H1 (cell line): ENCODE data around the gene SLC17A8. TPM values are rescaled to one million over a fixed set of nuclear protein-coding genes. Genes with fewer than 3 reads are reported as not detected.

Experiments
- CTCF ChIA-PET: fragments of 300-600 bp; sonication (Branson Sonifier 250); formaldehyde crosslinking; loops from one replicate; lab custom pipeline; 2021; ENCODE audit not compliant: partially characterized antibody; lab: Charles Lee
- POLR2A ChIA-PET: fragments of 300-600 bp; sonication (Branson Sonifier 250); formaldehyde crosslinking; loops from one replicate; lab custom pipeline; 2021; ENCODE audit warnings: inconsistent platforms; ENCODE audit not compliant: partially characterized antibody; lab: Charles Lee
- DNase-seq, 2 experiments: peaks; one replicate each; pipeline versions ENCODE4 v3.0.0 to v3.0.0-alpha.2; 2010 to 2022; ENCODE audit warnings: low spot score in 2 of 2, low read depth in 1 of 2, mixed read lengths in 1 of 2
- FAIRE-seq: peaks from 2 replicates; lab custom pipeline; 2011; peaks lifted over from hg19 to GRCh38; lab: Jason Lieb, UNC
- H2AFZ ChIP-seq: 2 replicates; pipeline ENCODE4 v1.8.1; 2012; ENCODE audit warnings: low read length, inconsistent platforms
- H2AK5ac ChIP-seq: 2 replicates; pipeline ENCODE4 v1.6.1; 2013; ENCODE audit warnings: low read depth, low read length
- H2BK120ac ChIP-seq: replicated peaks from 2 replicates; pipeline ENCODE3; 2013; ENCODE audit warnings: low read depth, low read length, inconsistent platforms
- H2BK12ac ChIP-seq: 2 replicates; pipeline ENCODE4 v1.6.1; 2013; ENCODE audit warnings: low read depth, low read length
- H2BK15ac ChIP-seq: 2 replicates; pipeline ENCODE4 v1.6.1; 2013; ENCODE audit warnings: low read length
- H2BK20ac ChIP-seq: 2 replicates; pipeline ENCODE4 v1.6.1; 2013; ENCODE audit warnings: low read length
- H2BK5ac ChIP-seq: 2 replicates; pipeline ENCODE4 v1.6.1; 2013; ENCODE audit warnings: low read depth, low read length
- H3K14ac ChIP-seq: 2 replicates; pipeline ENCODE4 v1.6.1; 2013; ENCODE audit warnings: inconsistent platforms; ENCODE audit not compliant: insufficient read length
- H3K18ac ChIP-seq: 2 replicates; pipeline ENCODE4 v1.6.1; 2013; ENCODE audit warnings: low read length; ENCODE audit errors: extremely low read depth
- H3K23ac ChIP-seq: 2 replicates; pipeline ENCODE4 v1.6.1; 2013; ENCODE audit warnings: inconsistent platforms; ENCODE audit not compliant: insufficient read length
- H3K23me2 ChIP-seq: 2 replicates; pipeline ENCODE4 v1.6.1; 2013; ENCODE audit warnings: low read depth, low read length
- H3K27ac ChIP-seq: 2 replicates; pipeline ENCODE4 v1.6.1; 2011; ENCODE audit warnings: low read depth, low read length, inconsistent platforms
- H3K27me3 ChIP-seq, 4 experiments: replicated peaks in 1 of 4; 1 replicate in 1 of 4; 2 replicates in 3 of 4; pipeline versions ENCODE4 v1.6.1 to v1.8.1; 2011 to 2013; ENCODE audit warnings: low read length in 3 of 4, mild to moderate bottlenecking in 3 of 4, inconsistent platforms in 2 of 4, mixed read lengths in 2 of 4, moderate library complexity in 1 of 4; ENCODE audit not compliant: control insufficient read depth in 3 of 4, insufficient read depth in 3 of 4; ENCODE audit errors: extremely low read depth in 1 of 4
- H3K36me3 ChIP-seq, 4 experiments: 2 replicates each; pipeline versions ENCODE4 v1.6.1 to v1.8.1; 2011 to 2013; ENCODE audit warnings: mild to moderate bottlenecking in 4 of 4, low read length in 3 of 4, moderate library complexity in 2 of 4, control low read depth in 1 of 4, inconsistent platforms in 1 of 4; ENCODE audit not compliant: insufficient read depth in 4 of 4, control insufficient read depth in 2 of 4
- H3K4ac ChIP-seq: replicated peaks from 2 replicates; pipeline ENCODE3; 2013; ENCODE audit warnings: low read length, low read depth, mixed read lengths, inconsistent platforms; ENCODE audit not compliant: insufficient read length
- H3K4me1 ChIP-seq, 4 experiments: replicated peaks in 1 of 4; 1 replicate in 1 of 4; 2 replicates in 3 of 4; pipeline versions ENCODE4 v1.6.1 to v1.8.1; 2011 to 2013; ENCODE audit warnings: low read length in 3 of 4, inconsistent platforms in 2 of 4, mixed read lengths in 1 of 4; ENCODE audit not compliant: insufficient read depth in 4 of 4, control insufficient read depth in 3 of 4
- H3K4me2 ChIP-seq, 2 experiments: 2 replicates each; pipeline versions ENCODE4 v1.6.1 to v1.8.1; 2011 to 2013; ENCODE audit warnings: low read depth in 2 of 2, low read length in 2 of 2, control low read depth in 1 of 2, inconsistent platforms in 1 of 2, mild to moderate bottlenecking in 1 of 2; ENCODE audit not compliant: insufficient read depth in 1 of 2
- H3K4me3 ChIP-seq, 4 experiments: fragments of 200-600, 300-600 bp in 1 of 4; sonication (generic), shearing (Covaris generic), sonication (Bioruptor Twin) in 1 of 4; 2 replicates each; pipeline versions ENCODE4 v1.5.1 to v1.8.1; 2011 to 2016; ENCODE audit warnings: low read length in 4 of 4, low read depth in 3 of 4, control low read depth in 2 of 4, inconsistent platforms in 2 of 4, mild to moderate bottlenecking in 2 of 4, mixed read lengths in 1 of 4, moderate library complexity in 1 of 4; ENCODE audit not compliant: insufficient read depth in 2 of 4; ENCODE audit errors: extremely low read depth in 1 of 4
- H3K56ac ChIP-seq: replicated peaks from 2 replicates; pipeline ENCODE3; 2013; ENCODE audit warnings: low read depth, mild to moderate bottlenecking, mixed read lengths, low read length, inconsistent platforms; ENCODE audit not compliant: insufficient read length
- H3K79me1 ChIP-seq: 2 replicates; pipeline ENCODE4 v1.6.1; 2013; ENCODE audit warnings: low read depth, low read length, control low read depth
- H3K79me2 ChIP-seq, 2 experiments: 2 replicates each; pipeline versions ENCODE4 v1.6.1 to v1.8.1; 2012 to 2013; ENCODE audit warnings: low read length in 2 of 2, mild to moderate bottlenecking in 2 of 2, inconsistent platforms in 1 of 2; ENCODE audit not compliant: insufficient read depth in 2 of 2, control insufficient read depth in 1 of 2
- H3K9ac ChIP-seq, 4 experiments: replicated peaks in 1 of 4; 1 replicate in 1 of 4; 2 replicates in 3 of 4; pipeline versions ENCODE4 v1.6.1 to v1.8.1; 2011 to 2013; ENCODE audit warnings: low read depth in 3 of 4, low read length in 3 of 4, control low read depth in 2 of 4, mild to moderate bottlenecking in 2 of 4, moderate library complexity in 2 of 4, inconsistent platforms in 1 of 4; ENCODE audit errors: extremely low read depth in 1 of 4
- H3K9me3 ChIP-seq, 2 experiments: 2 replicates each; pipeline versions ENCODE4 v1.6.1 to v1.8.1; 2012 to 2013; ENCODE audit warnings: mild to moderate bottlenecking in 2 of 2, moderate library complexity in 2 of 2, control low read depth in 1 of 2, inconsistent platforms in 1 of 2, low read depth in 1 of 2, low read length in 1 of 2, mixed read lengths in 1 of 2; ENCODE audit not compliant: insufficient read depth in 2 of 2
- H4K20me1 ChIP-seq, 2 experiments: replicated peaks in 1 of 2; 2 replicates each; pipeline versions ENCODE3 to v1.8.1; 2011 to 2013; ENCODE audit warnings: inconsistent platforms in 2 of 2, low read length in 2 of 2, mild to moderate bottlenecking in 1 of 2; ENCODE audit not compliant: insufficient read depth in 2 of 2, control insufficient read depth in 1 of 2
- H4K5ac ChIP-seq: 2 replicates; pipeline ENCODE4 v1.6.1; 2013; ENCODE audit warnings: low read length, low read depth, mixed read lengths, inconsistent platforms; ENCODE audit not compliant: insufficient read length
- H4K8ac ChIP-seq: 2 replicates; pipeline ENCODE4 v1.8.0; 2013; ENCODE audit warnings: mild to moderate bottlenecking, moderate library complexity, low read length, inconsistent platforms; ENCODE audit not compliant: insufficient read depth; ENCODE audit errors: extremely low read depth
- H4K91ac ChIP-seq: replicated peaks from 2 replicates; pipeline ENCODE3; 2013; ENCODE audit warnings: low read length, mixed read lengths, inconsistent platforms; ENCODE audit not compliant: insufficient read length
- ASH2L ChIP-seq: fragments of 200-600, 300-600 bp; sonication (generic); IDR thresholded peaks from one replicate; pipeline ENCODE4 v1.7.1; 2017; ENCODE audit warnings: low read length
- CEBPB ChIP-seq: IDR thresholded peaks from 2 replicates; pipeline ENCODE4 v1.6.1; 2012; ENCODE audit warnings: low read depth, low read length
- EP300 ChIP-seq, 2 experiments: IDR thresholded peaks; 1 replicate in 1 of 2; 2 replicates in 1 of 2; pipeline ENCODE4 v1.6.1; 2011 to 2012; ENCODE audit warnings: low read depth in 2 of 2, low read length in 2 of 2, mild to moderate bottlenecking in 2 of 2, borderline replicate concordance in 1 of 2, inconsistent platforms in 1 of 2, moderate library complexity in 1 of 2
- HDAC2 ChIP-seq, 2 experiments: fragments of 300-600 bp in 1 of 2; sonication (generic) in 1 of 2; IDR thresholded peaks; 2 replicates each; pipeline ENCODE4 v1.6.1; 2011 to 2012; ENCODE audit warnings: low read depth in 2 of 2, low read length in 2 of 2, mild to moderate bottlenecking in 2 of 2, moderate library complexity in 2 of 2, borderline replicate concordance in 1 of 2, inconsistent platforms in 1 of 2
- RNF2 ChIP-seq: fragments of 200-900, 300-1000 bp; sonication (generic); IDR thresholded peaks from 2 replicates; pipeline ENCODE4 v1.7.1; 2016; ENCODE audit warnings: borderline replicate concordance, low read depth, mild to moderate bottlenecking, antibody characterized with exemption, low read length; ENCODE audit not compliant: poor library complexity, severe bottlenecking; ENCODE audit errors: missing control alignments
- SAP30 ChIP-seq: fragments of 300-600 bp; sonication (generic); IDR thresholded peaks from 2 replicates; pipeline ENCODE4 v1.7.1; 2012; ENCODE audit warnings: low read length, moderate library complexity, mild to moderate bottlenecking, inconsistent platforms; ENCODE audit not compliant: insufficient read depth, insufficient replicate concordance
- SP1 ChIP-seq: IDR thresholded peaks from 2 replicates; pipeline ENCODE4 v1.6.1; 2011; ENCODE audit warnings: low read depth, low read length
- TAF7 ChIP-seq: optimal IDR thresholded peaks from 2 replicates; pipeline ENCODE3; 2011; ENCODE audit warnings: low read depth, mild to moderate bottlenecking, inconsistent platforms, low read length, moderate library complexity, borderline replicate concordance
- TBP ChIP-seq: IDR thresholded peaks from 2 replicates; pipeline ENCODE4 v1.6.1; 2011; ENCODE audit warnings: low read depth, low read length, improper control_type of control experiment
- TCF12 ChIP-seq: IDR thresholded peaks from 2 replicates; pipeline ENCODE4 v1.6.1; 2011; ENCODE audit warnings: low read depth, mild to moderate bottlenecking, low read length
- WGBS, 2 experiments: shearing (Covaris generic) in 1 of 2; methylation state at CpG; one replicate each; pipeline versions ENCODE4 v1.1.6 to v1.1.7; 2013 to 2015; ENCODE audit warnings: low lambda C conversion rate in 2 of 2, mixed read lengths in 2 of 2, inconsistent platforms in 1 of 2, low coverage in 1 of 2, missing lambda C conversion rate in 1 of 2; ENCODE audit not compliant: insufficient replicate concordance in 2 of 2, insufficient coverage in 1 of 2, insufficient read length in 1 of 2; ENCODE audit errors: extremely low coverage in 1 of 2, missing lambda C conversion rate in 1 of 2; 5-methylcytosine and 5-hydroxymethylcytosine counted together
- polyA plus RNA-seq, 7 experiments: library from polyadenylated mRNA; depleted of rRNA in 3 of 7; stranded (reverse) in 5 of 7; unstranded in 2 of 7; fragments of >200 nt in 5 of 7; fragments of 200-250 nt in 2 of 7; gene quantifications; 1 replicate in 5 of 7; 2 replicates in 1 of 7; 4 replicates in 1 of 7; pipeline versions ENCODE4 v1.2.1 to v1.2.3, GENCODE V29; 2011 to 2013; ENCODE audit warnings: missing spikeins in 2 of 7, mixed read lengths in 2 of 7
- total RNA-seq: library from RNA; stranded (reverse); fragmentation: NEBNext Ultra II Directional; extraction: Animal tissue kit (Norgen Biotek cat#: 25700); gene quantifications from 2 replicates; pipeline ENCODE4 v1.2.1, GENCODE V29; 2021
- TF ChIP-seq, protein P1 (sequence below): IDR thresholded peaks from 2 replicates; pipeline ENCODE4 v1.6.1; 2012; ENCODE audit warnings: inconsistent platforms
- TF ChIP-seq, protein P2 (sequence below): IDR thresholded peaks from 2 replicates; pipeline ENCODE4 v1.6.1; 2011; ENCODE audit warnings: low read length, improper control_type of control experiment

Gene SLC17A8
- total and polyA plus RNA-seq, 2 of the 8 experiments (the other 6 are each of a cell fraction or from before 2014, with no cell fraction given): 0.14 to 0.30 TPM

DNA sequence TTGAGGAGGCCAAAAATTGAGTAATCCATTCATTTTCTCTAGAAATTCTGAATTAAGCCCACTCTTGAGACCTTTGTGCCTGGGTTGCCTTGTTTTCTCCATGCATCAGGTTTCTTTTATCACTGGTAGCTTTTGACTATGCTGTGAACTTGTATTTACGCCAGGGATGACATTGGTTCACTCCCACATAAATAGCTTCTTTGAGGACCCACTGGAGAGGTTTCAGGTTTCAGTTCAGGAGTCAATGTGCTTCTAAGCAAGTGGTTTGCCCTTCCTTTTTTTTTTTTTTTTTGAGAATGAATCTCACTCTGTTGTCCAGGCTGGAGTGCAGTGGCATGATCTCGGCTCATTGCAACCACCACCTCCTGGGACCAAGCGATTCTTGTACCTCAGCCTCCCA is 10.2 kb upstream of the SLC17A8 start:
- DNase-seq (no peak), FAIRE-seq (no peak)
- Histone ChIP-seq H3K23ac (no peak overlapping the region), H4K20me1 (no peaks in the 10 kb centered on the region), H3K4me2 (no peak overlapping the region), H4K91ac (no peak overlapping the region), H2AFZ (no peak overlapping the region), H2BK15ac (no peak overlapping the region), H3K56ac (no peak overlapping the region), H3K9me3 (no peaks in the 10 kb centered on the region), H3K18ac (no peak overlapping the region), H3K27me3 (no peaks in the 10 kb centered on the region), H3K4ac (no peak overlapping the region), H3K4me1 (no peaks in the 10 kb centered on the region), H3K14ac (no peak overlapping the region), H3K79me2 (no peaks in the 10 kb centered on the region), H3K4me3 (no peak overlapping the region), H4K5ac (no peak overlapping the region), H3K36me3 (no peaks in the 10 kb centered on the region), H3K79me1 (no peaks in the 10 kb centered on the region), H2BK12ac (no peak overlapping the region), H3K9ac (no peak overlapping the region), H3K23me2 (no peaks in the 10 kb centered on the region), H4K8ac (no peak overlapping the region), H2BK20ac (no peak overlapping the region), H2BK120ac (no peak overlapping the region), H2BK5ac (no peak overlapping the region), H3K27ac (no peak overlapping the region), H2AK5ac (no peak overlapping the region)
- POLR2A ChIA-PET: no interaction called here
- 45% methylated on average over 1 of the region's 3 CpGs; no CpG with 5 or more reads in 1 of the 2 experiments for WGBS, 2 experiments
- CTCF ChIA-PET: interaction anchor here (0.6 to 6.9 kb wide), 10 partner anchors 14 to 325 kb away, joined by 3 to 94 read pairs (median 11); no protein-coding TSS in a partner anchor
- no peak for TF ChIP-seq EP300 (IDR thresholded peaks at IDR 0.05; ENCODE audit: borderline replicate concordance in 1 of 2, low read depth in 2 of 2, low read length in 2 of 2)
- TF ChIP-seq ASH2L: no peak
- TF ChIP-seq, protein P1, sequence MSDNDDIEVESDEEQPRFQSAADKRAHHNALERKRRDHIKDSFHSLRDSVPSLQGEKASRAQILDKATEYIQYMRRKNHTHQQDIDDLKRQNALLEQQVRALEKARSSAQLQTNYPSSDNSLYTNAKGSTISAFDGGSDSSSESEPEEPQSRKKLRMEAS: no peak
- TF ChIP-seq TAF7: no peak
- no peak for TF ChIP-seq SP1
- no peak for TF ChIP-seq HDAC2 (IDR thresholded peaks at IDR 0.05; ENCODE audit: borderline replicate concordance in 1 of 2, low read depth in 2 of 2, low read length in 2 of 2)
- no peak for TF ChIP-seq SAP30
- no peak for TF ChIP-seq CEBPB
- TF ChIP-seq, protein P2, sequence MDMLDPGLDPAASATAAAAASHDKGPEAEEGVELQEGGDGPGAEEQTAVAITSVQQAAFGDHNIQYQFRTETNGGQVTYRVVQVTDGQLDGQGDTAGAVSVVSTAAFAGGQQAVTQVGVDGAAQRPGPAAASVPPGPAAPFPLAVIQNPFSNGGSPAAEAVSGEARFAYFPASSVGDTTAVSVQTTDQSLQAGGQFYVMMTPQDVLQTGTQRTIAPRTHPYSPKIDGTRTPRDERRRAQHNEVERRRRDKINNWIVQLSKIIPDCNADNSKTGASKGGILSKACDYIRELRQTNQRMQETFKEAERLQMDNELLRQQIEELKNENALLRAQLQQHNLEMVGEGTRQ: no peak
- TF ChIP-seq RNF2: no peak
- no peak for TF ChIP-seq TCF12
- TF ChIP-seq TBP: no peak
